ENCODE measurements around the gene CTDSP2.
"Not testable (repeated sequence)": the region's sequence is repeated elsewhere in the genome, so short reads cannot be mapped to it uniquely, and the experiment has no call there.

DNA sequence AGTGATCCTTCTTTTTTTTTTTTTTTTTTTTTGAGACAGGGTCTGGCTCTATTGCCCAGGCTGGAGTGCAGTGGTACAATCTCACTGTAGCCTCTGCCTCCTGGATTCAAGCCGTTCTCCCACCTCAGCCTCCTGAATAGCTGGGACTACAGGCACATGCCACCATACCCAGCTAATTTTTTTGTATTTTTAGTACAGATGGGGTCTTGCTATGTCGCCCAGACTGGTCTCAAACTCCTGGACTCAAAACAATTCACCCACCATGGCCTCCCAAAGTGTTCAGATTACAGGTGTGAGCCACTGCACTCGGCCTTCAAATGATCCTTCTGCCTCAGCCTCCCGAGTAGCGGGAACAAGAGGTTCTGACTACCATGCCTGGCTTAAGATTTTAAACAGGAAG lies 14.4 kb upstream of the CTDSP2 start:
- not testable (repeated sequence) for TF ChIP-seq CHD1 (IDR thresholded peaks at IDR 0.05; ENCODE audit: low read depth, low read length); YY1 (IDR thresholded peaks at IDR 0.05; ENCODE audit: low read depth, low read length); RAD21 (IDR thresholded peaks at IDR 0.05 in 1 of 2, conservative IDR thresholded peaks at IDR 0.05 in 1 of 2; ENCODE audit: low read depth in 2 of 2, low read length in 2 of 2); KDM5A (IDR thresholded peaks at IDR 0.05; ENCODE audit: low read length); RNF2 (IDR thresholded peaks at IDR 0.05; ENCODE audit: borderline replicate concordance, low read depth, low read length, missing control alignments, poor library complexity, severe bottlenecking); EP300 (IDR thresholded peaks at IDR 0.05; ENCODE audit: borderline replicate concordance in 1 of 2, low read depth in 2 of 2, low read length in 2 of 2); SIRT6 (IDR thresholded peaks at IDR 0.05; ENCODE audit: low read length)
- TF ChIP-seq, protein P1, sequence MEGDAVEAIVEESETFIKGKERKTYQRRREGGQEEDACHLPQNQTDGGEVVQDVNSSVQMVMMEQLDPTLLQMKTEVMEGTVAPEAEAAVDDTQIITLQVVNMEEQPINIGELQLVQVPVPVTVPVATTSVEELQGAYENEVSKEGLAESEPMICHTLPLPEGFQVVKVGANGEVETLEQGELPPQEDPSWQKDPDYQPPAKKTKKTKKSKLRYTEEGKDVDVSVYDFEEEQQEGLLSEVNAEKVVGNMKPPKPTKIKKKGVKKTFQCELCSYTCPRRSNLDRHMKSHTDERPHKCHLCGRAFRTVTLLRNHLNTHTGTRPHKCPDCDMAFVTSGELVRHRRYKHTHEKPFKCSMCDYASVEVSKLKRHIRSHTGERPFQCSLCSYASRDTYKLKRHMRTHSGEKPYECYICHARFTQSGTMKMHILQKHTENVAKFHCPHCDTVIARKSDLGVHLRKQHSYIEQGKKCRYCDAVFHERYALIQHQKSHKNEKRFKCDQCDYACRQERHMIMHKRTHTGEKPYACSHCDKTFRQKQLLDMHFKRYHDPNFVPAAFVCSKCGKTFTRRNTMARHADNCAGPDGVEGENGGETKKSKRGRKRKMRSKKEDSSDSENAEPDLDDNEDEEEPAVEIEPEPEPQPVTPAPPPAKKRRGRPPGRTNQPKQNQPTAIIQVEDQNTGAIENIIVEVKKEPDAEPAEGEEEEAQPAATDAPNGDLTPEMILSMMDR (IDR thresholded peaks at IDR 0.05; ENCODE audit: control extremely low read depth in 1 of 3, insufficient read depth in 1 of 3, low read depth in 1 of 3, low read length in 3 of 3), result not testable (repeated sequence)
- TF ChIP-seq, protein P2, sequence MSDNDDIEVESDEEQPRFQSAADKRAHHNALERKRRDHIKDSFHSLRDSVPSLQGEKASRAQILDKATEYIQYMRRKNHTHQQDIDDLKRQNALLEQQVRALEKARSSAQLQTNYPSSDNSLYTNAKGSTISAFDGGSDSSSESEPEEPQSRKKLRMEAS (IDR thresholded peaks at IDR 0.05), result not testable (repeated sequence)

Measured in H1 (cell line).